Fibroblast of gingiva (primary cell): Measurements from ENCODE around the gene INTS4.
A peak's percentile ranks its signal among the peaks of the same experiment; 100 is the strongest.
"Not testable (repeated sequence)": the region's sequence is repeated elsewhere in the genome, so short reads cannot be mapped to it uniquely, and the experiment has no call there.

ENCODE experiments used
- DNase-seq: peaks from one replicate; pipeline ENCODE4 v3.0.0-alpha.2; 2011; ENCODE audit warnings: low read depth

The INTS4 gene

DNA sequence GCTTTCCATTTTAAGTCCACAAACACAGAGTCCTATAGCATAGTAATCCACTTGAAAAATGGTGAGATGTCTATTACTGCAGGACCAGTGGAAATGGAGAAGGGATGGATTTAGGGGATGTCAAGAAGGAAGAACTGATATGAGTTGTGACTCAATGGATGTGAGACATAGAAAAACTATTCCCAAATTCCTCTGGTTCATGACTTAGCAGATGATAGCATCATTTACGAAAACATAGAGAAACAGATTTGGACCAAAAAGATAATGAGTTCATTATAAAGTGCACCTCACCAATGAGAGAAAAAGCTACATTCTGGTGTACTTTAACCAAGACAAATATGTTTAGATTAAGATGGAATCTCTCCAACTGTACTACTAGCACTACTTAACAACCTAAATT is 51.2 kb downstream of the INTS4 start:
- DNase-seq, result not testable (repeated sequence)

DNA sequence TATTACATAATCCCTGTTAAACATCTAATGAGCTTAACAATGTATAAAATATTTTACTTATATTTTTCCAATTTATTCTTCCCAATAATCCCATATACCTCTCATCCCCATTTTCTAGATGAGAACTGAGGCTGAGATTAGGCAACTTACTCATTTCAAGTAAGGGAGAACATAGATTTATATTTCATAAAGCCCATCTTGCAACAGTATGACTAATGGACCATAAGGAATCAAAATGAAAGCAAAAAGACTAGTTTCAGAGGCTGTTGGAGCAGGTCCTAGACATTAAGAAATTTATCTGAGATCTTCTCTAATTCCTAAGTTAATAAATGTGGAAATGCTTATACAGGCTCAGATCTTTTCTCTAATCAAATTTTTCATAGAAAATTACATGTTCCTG is 52.0 kb downstream of the INTS4 start:
- peak; percentile 54 for DNase-seq

- not testable (repeated sequence) for DNase-seq
Observed at GRCh38 chr11:77933596-77933995, 60.9 kb downstream of the INTS4 start.

DNA sequence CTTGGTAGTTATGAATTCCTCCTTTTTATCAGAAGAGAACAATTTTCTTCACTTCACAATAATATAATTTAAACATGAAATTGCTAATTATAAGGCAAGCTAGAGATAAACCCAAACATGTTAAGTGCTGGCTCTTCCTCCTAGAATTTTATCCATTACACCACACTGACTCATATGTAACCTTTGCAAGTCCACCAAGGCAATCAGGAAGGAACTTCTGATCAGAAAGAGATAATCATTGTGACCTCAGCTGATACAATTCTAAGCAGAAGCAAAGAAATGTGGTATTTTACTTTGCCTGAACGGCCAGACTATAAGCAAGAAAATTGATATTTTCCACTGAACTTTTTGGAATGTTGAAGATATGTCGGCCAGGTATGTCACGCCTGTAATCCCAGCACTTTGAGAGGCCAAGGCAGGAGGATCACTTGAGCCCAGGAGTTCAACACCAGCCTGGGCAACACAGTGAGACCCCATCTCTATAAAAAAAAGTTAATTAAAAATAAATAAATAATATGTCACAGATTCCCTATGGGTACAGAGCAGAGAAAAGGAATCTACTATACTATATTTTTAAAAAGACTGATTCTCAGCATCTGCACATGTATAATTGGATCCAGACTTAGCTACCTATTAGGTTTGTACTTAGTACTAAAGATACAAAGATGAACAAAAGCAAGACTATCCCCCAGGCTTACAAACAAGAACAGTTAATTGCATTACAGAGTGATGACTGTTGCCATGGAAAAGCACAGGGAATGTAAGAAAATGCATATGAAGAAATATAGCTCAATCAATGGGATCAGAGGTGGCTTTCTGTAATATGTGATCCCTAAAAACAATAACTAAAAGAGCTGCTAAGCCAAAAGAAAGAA is 63.9 kb downstream of the INTS4 start:
- peak; percentile 39 for DNase-seq

DNA sequence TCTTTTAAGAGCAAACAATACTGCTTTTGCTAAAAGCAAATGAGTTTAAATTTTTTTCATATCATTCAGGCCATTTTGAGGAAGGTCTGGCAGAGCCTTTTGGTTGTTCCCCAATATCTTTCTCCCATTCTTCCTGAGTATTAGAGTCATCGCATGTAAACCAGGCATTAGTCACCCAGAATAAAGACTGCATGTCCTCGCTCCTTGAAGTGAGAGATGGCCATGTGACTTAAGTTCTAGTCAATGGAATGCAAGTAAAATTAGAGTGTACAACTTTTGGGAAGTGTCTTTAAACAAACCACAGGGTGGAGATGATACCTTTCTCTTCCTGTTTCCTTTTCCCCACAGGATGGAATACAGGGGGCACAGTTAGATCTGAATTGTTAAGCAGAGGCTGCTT is 76.8 kb downstream of the INTS4 start:
- not testable (repeated sequence) for DNase-seq

DNA sequence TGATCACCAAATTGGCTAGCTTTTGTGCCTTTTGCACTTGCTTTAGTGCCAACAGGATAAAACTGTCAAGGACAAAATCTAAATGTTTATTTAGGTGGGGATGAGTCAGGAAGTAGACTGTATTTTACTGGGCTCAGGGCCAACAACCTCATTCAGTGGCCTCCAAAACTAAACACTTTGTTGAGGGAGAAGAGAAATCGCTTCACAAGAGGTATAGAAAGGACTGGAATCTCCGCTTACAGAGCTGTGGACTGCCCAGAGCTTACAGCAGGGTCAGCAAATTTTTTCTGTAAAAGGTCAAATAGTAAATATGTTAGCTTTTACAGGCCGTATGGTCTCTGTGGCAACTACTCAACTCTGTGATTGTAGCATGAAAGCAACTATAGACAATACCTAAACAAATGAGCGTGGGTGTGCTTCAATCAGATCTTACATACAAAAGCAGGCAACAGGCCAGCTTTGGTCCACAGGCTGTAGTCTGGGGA is 80.1 kb downstream of the INTS4 start:
- peak; percentile 77 for DNase-seq

- not testable (repeated sequence) for DNase-seq
Observed at GRCh38 chr11:77913608-77914306, 80.7 kb downstream of the INTS4 start.

DNA sequence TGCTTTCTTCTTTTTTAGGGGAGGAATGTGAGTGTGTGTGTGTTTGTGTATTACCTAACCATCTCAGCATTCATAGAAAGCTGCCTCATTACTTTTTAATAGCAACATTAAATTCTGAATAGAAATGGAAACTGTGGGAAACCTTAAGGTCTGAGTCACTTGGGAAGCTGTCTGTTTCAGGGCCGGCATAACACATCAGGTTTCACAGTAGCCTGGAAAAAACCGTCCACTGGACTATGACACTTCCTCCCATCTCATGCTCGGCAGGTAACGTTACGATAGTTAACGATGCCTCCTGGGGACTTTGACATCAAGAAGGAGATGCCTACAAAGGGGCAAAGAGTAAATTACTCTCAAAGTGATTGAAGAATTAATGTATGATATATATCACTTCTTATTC is 83.6 kb downstream of the INTS4 start:
- not testable (repeated sequence) for DNase-seq

DNA sequence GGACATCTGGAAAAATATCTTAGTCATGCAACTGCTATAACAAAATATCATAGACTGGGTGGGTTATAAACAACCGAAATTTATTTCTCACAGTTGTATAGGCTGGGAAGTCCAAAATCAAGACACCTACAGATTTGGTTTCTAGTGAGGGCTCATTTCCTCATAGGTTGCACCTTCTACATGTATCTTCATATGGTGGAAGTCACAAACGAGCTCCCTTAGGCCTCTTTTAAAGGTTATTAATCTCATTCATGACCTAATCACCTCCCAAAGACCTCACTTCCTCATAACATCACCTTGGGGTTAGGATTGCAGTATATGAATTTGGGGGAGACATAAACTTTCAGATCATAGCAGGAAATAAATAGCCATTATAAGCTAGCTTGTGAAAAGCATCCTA is 85.2 kb downstream of the INTS4 start:
- DNase-seq, result no peak

GRCh38 chr11:77908835-77909234 is 85.6 kb downstream of the INTS4 start:
- DNase-seq, result no peak

GRCh38 chr11:77894949-77895348 is 99.5 kb downstream of the INTS4 start:
- peak; percentile 27 for DNase-seq

DNA sequence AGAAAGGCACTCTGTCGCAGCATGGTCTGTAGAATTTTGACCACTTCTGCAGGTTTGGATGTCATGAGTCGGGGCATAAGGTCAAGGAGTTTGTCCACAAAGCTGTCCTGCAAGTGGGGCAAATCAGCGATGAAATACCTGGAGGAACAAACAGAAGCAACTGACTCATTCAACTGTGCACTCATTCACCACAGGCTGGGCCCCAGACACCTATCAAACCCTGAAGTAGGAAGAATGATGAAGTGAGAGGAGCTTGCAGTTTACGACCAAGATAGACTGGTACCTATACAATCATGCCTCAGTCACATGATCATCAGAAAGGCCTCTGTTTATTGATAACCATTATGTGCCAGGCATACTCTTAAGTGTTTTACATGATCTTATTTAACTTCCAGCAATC is 102.8 kb downstream of the INTS4 start:
- DNase-seq, result not testable (repeated sequence)

DNA sequence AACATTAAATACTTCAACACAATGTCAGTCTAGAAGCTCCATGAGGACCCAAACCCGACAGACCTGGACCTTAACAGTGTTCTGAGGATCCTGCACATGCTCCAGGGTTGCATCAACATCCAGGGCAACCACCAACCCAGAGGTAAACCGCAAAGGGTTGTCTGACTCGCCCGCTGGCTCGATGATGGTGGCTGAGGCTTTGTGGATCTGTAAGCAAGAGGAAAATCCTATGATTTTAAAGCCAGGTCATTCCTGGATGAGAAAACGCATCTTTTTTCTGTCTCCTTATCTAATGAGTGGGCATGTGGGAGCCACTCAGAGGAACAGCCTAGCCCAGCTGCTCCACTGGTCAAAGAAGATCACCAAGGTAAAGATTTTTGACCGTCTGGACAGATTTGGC is 103.2 kb downstream of the INTS4 start:
- DNase-seq, result not testable (repeated sequence)

DNA sequence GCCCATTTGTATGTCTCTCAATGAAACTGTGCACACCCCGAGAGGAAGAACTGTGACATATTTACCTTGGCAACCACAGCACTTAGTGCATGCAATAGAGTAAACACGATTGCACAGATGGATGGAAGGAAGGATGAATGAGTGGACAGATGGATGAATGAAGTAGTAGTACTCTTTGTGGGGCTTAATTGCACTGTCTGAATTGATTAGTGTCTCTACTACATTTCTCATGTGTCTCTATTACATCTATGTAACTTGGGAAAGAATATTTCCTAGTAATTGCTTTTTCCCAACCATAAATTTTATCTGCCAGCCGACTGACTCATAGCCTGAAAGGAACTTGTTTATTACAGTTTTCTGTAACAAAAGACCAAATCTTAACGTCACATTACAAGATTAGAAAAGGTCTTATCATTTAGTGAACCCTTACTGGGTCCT is 103.8 kb downstream of the INTS4 start:
- DNase-seq, result peak; percentile 25

GRCh38 chr11:77890100-77890614 is 104.3 kb downstream of the INTS4 start:
- not testable (repeated sequence) for DNase-seq

GRCh38 chr11:77889045-77889444 is 105.4 kb downstream of the INTS4 start:
- not testable (repeated sequence) for DNase-seq

DNA sequence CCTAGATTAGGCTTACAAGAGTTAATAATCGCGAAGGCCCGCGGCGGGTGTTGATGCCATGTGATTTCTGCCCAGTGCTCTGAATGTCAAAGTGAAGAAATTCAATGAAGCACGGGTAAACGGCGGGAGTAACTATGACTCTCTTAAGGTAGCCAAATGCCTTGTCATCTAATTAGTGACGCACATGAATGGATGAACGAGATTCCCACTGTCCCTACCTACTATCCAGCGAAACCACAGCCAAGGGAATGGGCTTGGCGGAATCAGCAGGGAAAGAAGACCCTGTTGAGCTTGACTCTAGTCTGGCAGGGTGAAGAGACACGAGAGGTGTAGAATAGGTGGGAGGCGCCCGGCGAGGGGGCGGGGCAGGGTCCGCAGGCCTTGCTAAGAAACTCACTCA is 108.1 kb downstream of the INTS4 start:
- peak; percentile 13 for DNase-seq

DNA sequence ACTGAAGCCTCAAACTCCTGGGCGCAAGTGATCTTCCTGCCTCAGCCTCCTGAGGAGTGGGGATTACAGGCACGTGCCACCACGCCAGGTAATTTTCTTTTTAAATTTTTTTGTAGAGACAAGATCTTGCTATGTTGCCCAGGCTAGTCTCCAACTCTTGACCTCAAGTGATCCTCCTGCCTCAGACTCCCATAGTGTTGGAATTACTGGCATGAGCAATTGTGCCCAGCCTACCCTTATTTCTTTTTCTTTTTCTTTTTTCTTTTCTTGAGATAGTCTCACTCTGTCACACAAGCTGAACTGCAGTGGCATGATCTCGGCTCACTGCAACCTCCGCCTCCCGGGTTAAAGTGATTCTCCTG is 109.7 kb downstream of the INTS4 start:
- no peak for DNase-seq

- DNase-seq, result peak; percentile 40
Observed at GRCh38 chr11:77884186-77884828, 110.2 kb downstream of the INTS4 start.

DNA sequence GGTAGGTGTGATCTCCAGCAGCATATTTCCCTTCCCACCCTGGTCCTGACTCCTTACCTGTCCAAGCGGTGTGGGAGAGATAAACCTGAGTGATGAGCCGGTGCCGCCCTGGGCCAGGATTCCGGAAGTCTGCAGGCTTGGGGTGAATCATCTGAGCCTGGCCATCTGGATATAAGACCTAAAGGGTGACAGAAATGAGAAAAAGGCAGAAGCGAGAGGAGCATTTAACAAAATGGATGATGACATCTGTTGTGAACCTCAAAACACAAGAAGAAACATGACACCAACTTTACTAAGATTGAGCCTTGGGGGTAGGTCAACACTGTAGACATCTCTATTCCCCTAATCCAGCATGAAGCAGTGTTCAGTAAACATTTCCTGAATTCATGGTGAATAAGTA is 110.7 kb downstream of the INTS4 start:
- no peak for DNase-seq

GRCh38 chr11:77882396-77882795 is 112.1 kb downstream of the INTS4 start:
- DNase-seq, result no peak

DNA sequence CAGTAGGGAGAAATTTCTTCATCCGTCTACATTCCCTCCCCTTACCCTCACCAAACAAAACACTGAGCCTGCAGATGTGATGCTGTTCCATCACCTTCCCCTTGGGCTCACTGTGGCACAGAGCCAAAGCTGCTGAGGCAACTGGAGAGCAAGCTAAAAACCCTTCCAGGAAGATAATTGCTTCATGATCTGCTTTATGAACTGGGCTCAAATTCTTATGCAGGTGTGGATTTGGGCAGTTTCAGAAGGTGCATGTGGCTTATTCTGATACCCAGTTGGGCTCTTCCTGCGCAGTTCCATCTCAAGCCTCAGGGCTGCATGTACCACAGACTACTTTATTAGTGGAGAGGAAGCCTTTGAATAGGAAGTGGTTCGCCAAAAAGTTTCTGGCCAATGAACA is 115.2 kb downstream of the INTS4 start:
- DNase-seq, result peak; percentile 63
